Activated CD8-positive, alpha-beta memory T cell treated with anti-CD3 and anti-CD28 coated beads for 24 hours (primary cell): ENCODE measurements around the gene PLD5.
"Not testable (repeated sequence)": the region's sequence is repeated elsewhere in the genome, so short reads cannot be mapped to it uniquely, and the experiment has no call there.

Experiments
- DNase-seq: peaks from one replicate; pipeline ENCODE4 v3.0.0-alpha.2; 2020

PLD5 gene

GRCh38 chr1:242139442-242139841, 385.1 kb downstream of the PLD5 start:
- no peak for DNase-seq

GRCh38 chr1:242133796-242134195, 390.7 kb downstream of the PLD5 start:
- DNase-seq, result no peak

GRCh38 chr1:242133351-242133750, 391.1 kb downstream of the PLD5 start:
- DNase-seq, result no peak

GRCh38 chr1:242132121-242132817, 392.2 kb downstream of the PLD5 start:
- no peak for DNase-seq

- no peak for DNase-seq
These were observed 395.5 kb downstream of the PLD5 start for GRCh38 chr1:242128951-242129502.

- no peak for DNase-seq
These were observed 404.1 kb downstream of the PLD5 start for GRCh38 chr1:242120432-242120831.

GRCh38 chr1:242100921-242101320, 423.6 kb downstream of the PLD5 start:
- no peak for DNase-seq

GRCh38 chr1:242097283-242097682, 427.2 kb downstream of the PLD5 start:
- DNase-seq, result not testable (repeated sequence)

GRCh38 chr1:242093116-242093515, 431.4 kb downstream of the PLD5 start:
- DNase-seq, result no peak

- DNase-seq, result no peak
These were observed 434.6 kb downstream of the PLD5 start for GRCh38 chr1:242089911-242090310.

- no peak for DNase-seq
These were observed 435.6 kb downstream of the PLD5 start for GRCh38 chr1:242088875-242089274.

GRCh38 chr1:242086706-242087105, 437.8 kb downstream of the PLD5 start:
- DNase-seq, result no peak

- no peak for DNase-seq
These were observed 438.4 kb downstream of the PLD5 start for GRCh38 chr1:242086093-242086492.

- no peak for DNase-seq
These were observed 440.8 kb downstream of the PLD5 start for GRCh38 chr1:242083742-242084141.

GRCh38 chr1:242081446-242081845, 443.1 kb downstream of the PLD5 start:
- no peak for DNase-seq

GRCh38 chr1:242065813-242066212, 458.7 kb downstream of the PLD5 start:
- no peak for DNase-seq

- no peak for DNase-seq
These were observed 462.2 kb downstream of the PLD5 start for GRCh38 chr1:242062271-242062670.

GRCh38 chr1:242059976-242060375, 464.5 kb downstream of the PLD5 start:
- no peak for DNase-seq

- DNase-seq, result not testable (repeated sequence)
These were observed 465.9 kb downstream of the PLD5 start for GRCh38 chr1:242058582-242058981.

GRCh38 chr1:242058181-242058580, 466.3 kb downstream of the PLD5 start:
- DNase-seq, result not testable (repeated sequence)

- DNase-seq, result no peak
These were observed 466.8 kb downstream of the PLD5 start for GRCh38 chr1:242057745-242058115.

GRCh38 chr1:242056988-242057744, 467.3 kb downstream of the PLD5 start:
- no peak for DNase-seq

- DNase-seq, result no peak
These were observed 468.7 kb downstream of the PLD5 start for GRCh38 chr1:242055749-242056320.

GRCh38 chr1:242043165-242043564, 481.3 kb downstream of the PLD5 start:
- DNase-seq, result no peak
